ENCODE data around the gene KCNJ6. TPM values are rescaled to one million over a fixed set of nuclear protein-coding genes. Genes with fewer than 3 reads are reported as not detected.

KCNJ6 gene
- total and polyA plus RNA-seq, 7 donors = under 0.01 to 0.01 TPM; not detected in 5

DNA sequence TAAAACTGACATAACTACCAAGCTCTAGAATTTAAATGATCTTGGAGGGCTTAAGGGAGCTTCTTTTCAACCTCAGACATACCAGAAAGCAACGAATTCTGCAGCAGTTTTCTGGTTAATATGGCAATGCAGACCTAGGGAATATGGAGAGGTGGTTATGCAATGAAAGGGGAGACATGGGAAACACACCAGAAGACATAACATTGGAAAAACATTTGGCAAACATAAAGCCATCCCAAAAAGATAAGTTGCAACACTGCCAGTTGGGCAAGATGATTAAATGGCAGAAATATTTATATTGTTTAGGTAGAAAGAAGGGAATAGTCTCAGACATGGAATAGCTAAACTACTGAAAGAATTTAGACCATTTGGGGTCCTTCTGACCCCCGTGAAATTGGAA, 104.5 kb downstream of the KCNJ6 start:
- DNase-seq = no peak
- no peak for TF ChIP-seq CTCF (IDR thresholded peaks at IDR 0.05)
- WGBS, 3 donors = 52 to 62% (median 58%) methylated on average over 2 of the region's 2 CpGs
- Histone ChIP-seq H3K9me3 (peaks cover 6% of the 10 kb centered on the region), H3K27ac (no peak overlapping the region), H3K4me3 (no peak overlapping the region), H3K27me3 (ENCODE audit: insufficient read depth in 3 of 3, low read length in 2 of 3) (no peaks in the 10 kb centered on the region), H3K36me3 (ENCODE audit: insufficient read depth in 1 of 2, low read depth in 1 of 2) (no peaks in the 10 kb centered on the region), H3K4me1 (no peaks in the 10 kb centered on the region)
- no peak for ATAC-seq
- intact Hi-C loops (cut with DNase I) = no loop called here

DNA sequence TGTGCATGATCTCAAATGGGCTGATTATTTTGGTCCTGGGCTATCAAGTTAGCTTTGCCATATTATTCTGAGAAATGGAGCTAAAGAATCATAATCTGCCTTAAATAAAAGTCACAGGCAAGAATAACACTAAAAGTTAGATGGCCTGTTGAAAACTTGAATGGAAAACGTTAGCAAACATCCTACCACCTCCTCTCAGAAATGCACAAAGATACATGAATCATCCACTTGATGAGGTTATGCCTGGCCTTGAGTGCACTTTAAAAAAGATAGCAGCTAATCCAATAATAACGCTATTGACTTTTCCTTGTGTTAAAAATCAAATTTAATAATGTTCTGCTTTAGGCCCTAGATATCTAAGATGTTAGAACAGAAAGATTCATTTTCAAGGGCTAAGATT, 108.0 kb downstream of the KCNJ6 start:
- 71 to 80% (median 73%) methylated on average over 2 of the region's 2 CpGs for WGBS, 3 donors
- Histone ChIP-seq H3K27ac (no peak overlapping the region), H3K36me3 (ENCODE audit: insufficient read depth in 1 of 2, low read depth in 1 of 2) (no peaks in the 10 kb centered on the region), H3K9me3 (peaks cover 13% of the 10 kb centered on the region), H3K4me3 (no peak overlapping the region), H3K4me1 (no peaks in the 10 kb centered on the region), H3K27me3 (ENCODE audit: insufficient read depth in 3 of 3, low read length in 2 of 3) (no peaks in the 10 kb centered on the region)
- no peak for ATAC-seq
- TF ChIP-seq CTCF (IDR thresholded peaks at IDR 0.05) = no peak
- no peak for DNase-seq
- intact Hi-C loops (cut with DNase I) = no loop called here

DNA sequence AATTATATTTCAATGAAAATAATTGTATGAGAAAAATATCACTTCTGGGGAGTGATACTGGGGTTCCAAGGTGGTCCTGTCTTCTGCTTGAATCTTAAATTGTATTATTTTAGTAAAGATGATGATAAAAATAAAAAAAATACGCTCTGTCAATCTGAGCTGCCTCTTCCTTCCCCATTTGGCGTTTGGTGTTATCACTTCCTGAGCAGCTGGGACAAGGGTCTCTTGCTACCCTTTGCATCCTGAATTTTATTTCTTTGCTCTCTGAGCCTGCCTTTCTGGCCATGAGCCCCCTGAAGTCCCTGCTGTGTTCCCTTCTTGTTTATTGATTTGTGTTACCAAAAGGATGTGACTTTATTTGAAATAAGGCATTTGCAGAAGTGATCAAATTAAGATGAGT, 111.0 kb downstream of the KCNJ6 start:
- Histone ChIP-seq H3K27ac (no peak overlapping the region), H3K4me3 (no peak overlapping the region), H3K9me3 (peaks cover 7% of the 10 kb centered on the region), H3K27me3 (ENCODE audit: insufficient read depth in 3 of 3, low read length in 2 of 3) (peaks cover 0 to 2% (median 0%) of the 10 kb centered on the region in 3 donors), H3K4me1 (no peaks in the 10 kb centered on the region), H3K36me3 (ENCODE audit: insufficient read depth in 1 of 2, low read depth in 1 of 2) (no peaks in the 10 kb centered on the region)
- no peak for DNase-seq
- no peak for ATAC-seq
- intact Hi-C loops (cut with DNase I) = no loop called here
- WGBS, 3 donors = 42 to 71% (median 57%) methylated on average over 2 of the region's 2 CpGs
- no peak for TF ChIP-seq CTCF (IDR thresholded peaks at IDR 0.05)

- Histone ChIP-seq H3K27ac (no peak overlapping the region), H3K4me1 (no peaks in the 10 kb centered on the region), H3K4me3 (no peak overlapping the region), H3K36me3 (ENCODE audit: insufficient read depth in 1 of 2, low read depth in 1 of 2) (no peaks in the 10 kb centered on the region), H3K9me3 (peaks cover 7% of the 10 kb centered on the region), H3K27me3 (ENCODE audit: insufficient read depth in 3 of 3, low read length in 2 of 3) (peaks cover 0 to 4% (median 0%) of the 10 kb centered on the region in 3 donors)
- TF ChIP-seq CTCF (IDR thresholded peaks at IDR 0.05) = no peak
- DNase-seq (no peak), ATAC-seq (no peak)
- whole genome bisulfite sequencing, 3 donors = 81 to 96% (median 91%) methylated on average over 1 of the region's 1 CpG
- intact Hi-C loops (cut with DNase I) = no loop called here
Measured at GRCh38 chr21:37804001-37804400, 112.3 kb downstream of the KCNJ6 start.

- TF ChIP-seq CTCF (IDR thresholded peaks at IDR 0.05) = no peak
- WGBS, 3 donors = 74 to 80% (median 78%) methylated on average over 8 of the region's 8 CpGs
- Histone ChIP-seq H3K4me3 (no peak overlapping the region), H3K36me3 (ENCODE audit: insufficient read depth in 1 of 2, low read depth in 1 of 2) (no peaks in the 10 kb centered on the region), H3K27ac (no peak overlapping the region), H3K27me3 (ENCODE audit: insufficient read depth in 3 of 3, low read length in 2 of 3) (peaks cover 0 to 4% (median 0%) of the 10 kb centered on the region in 3 donors), H3K9me3 (peaks cover 7% of the 10 kb centered on the region), H3K4me1 (no peaks in the 10 kb centered on the region)
- intact Hi-C loops (cut with DNase I) = no loop called here
- ATAC-seq (no peak), DNase-seq (no peak)
Measured at GRCh38 chr21:37803101-37803651, 113.1 kb downstream of the KCNJ6 start.
